Kidney (tissue), 14 donors: ENCODE measurements around the gene HRNR. TPM values are rescaled to one million over a fixed set of nuclear protein-coding genes. Genes with fewer than 3 reads are reported as not detected.

Source experiments
- DNase-seq, 5 donors: peaks; one replicate each; pipeline ENCODE4 v3.0.0-alpha.2; 2013 to 2020
- FAIRE-seq: peaks from 2 replicates; lab custom pipeline; 2012; peaks lifted over from hg19 to GRCh38; lab: Jason Lieb, UNC
- H3K27ac ChIP-seq, 2 donors: one replicate each; pipeline ENCODE4 v1.7.0; 2013; ENCODE audit warnings: low read depth in 2 of 2, low read length in 2 of 2, inconsistent platforms in 1 of 2
- H3K27me3 ChIP-seq: one replicate; pipeline ENCODE4 v1.7.1; 2013; ENCODE audit warnings: low read length, inconsistent platforms; ENCODE audit not compliant: control insufficient read depth, insufficient read depth
- H3K36me3 ChIP-seq, 3 donors: one replicate each; pipeline versions ENCODE4 v1.7.0 to v1.7.1; 2013; ENCODE audit warnings: low read length in 3 of 3, control low read depth in 1 of 3, inconsistent platforms in 1 of 3; ENCODE audit not compliant: insufficient read depth in 3 of 3, control insufficient read depth in 2 of 3
- H3K4me1 ChIP-seq, 3 donors: one replicate each; pipeline versions ENCODE4 v1.7.0 to v1.7.1; 2013; ENCODE audit warnings: low read length in 3 of 3, inconsistent platforms in 1 of 3, low read depth in 1 of 3; ENCODE audit not compliant: control insufficient read depth in 2 of 3, insufficient read depth in 2 of 3
- H3K4me3 ChIP-seq, 3 donors: one replicate each; pipeline versions ENCODE4 v1.7.0 to v1.8.1; 2013; ENCODE audit warnings: low read length in 3 of 3, control low read depth in 1 of 3, inconsistent platforms in 1 of 3
- H3K9ac ChIP-seq, 3 donors: one replicate each; pipeline versions ENCODE4 v1.7.0 to v1.7.1; 2013; ENCODE audit warnings: low read length in 3 of 3, control low read depth in 1 of 3, inconsistent platforms in 1 of 3
- H3K9me3 ChIP-seq, 3 donors: one replicate each; pipeline versions ENCODE4 v1.7.0 to v1.7.1; 2013; ENCODE audit warnings: low read length in 3 of 3, control low read depth in 1 of 3, inconsistent platforms in 1 of 3; ENCODE audit not compliant: control insufficient read depth in 2 of 3, insufficient read depth in 1 of 3
- intact Hi-C: fragments of 100-400 bp; cut with DNase I; formaldehyde crosslinking; loops from one replicate; pipeline ENCODE4 v1.11.1; 2022
- polyA plus RNA-seq: library from polyadenylated mRNA; stranded (reverse); fragments of 350-450 nt; fragmentation: Illumina TruSeq; extraction: RNeasy Lipid Tissue Mini Kit (QIAGEN cat#74804); gene quantifications from one replicate; pipeline ENCODE4 v1.2.3, GENCODE V29; 2014; ENCODE audit warnings: low read depth, low replicate concordance; ENCODE audit not compliant: insufficient read depth
- total RNA-seq: library from RNA; stranded (reverse); fragmentation: NEBNext Ultra II Directional; extraction: Animal tissue kit (Norgen Biotek cat#: 25700); gene quantifications from one replicate; pipeline ENCODE4 v1.2.1, GENCODE V29; 2021
- TF ChIP-seq, protein P1 (sequence below): IDR thresholded peaks from 3 replicates; pipeline ENCODE4 v1.5.1; 2012; ENCODE audit warnings: mild to moderate bottlenecking, moderate library complexity, borderline replicate concordance; ENCODE audit not compliant: insufficient read depth; ENCODE audit errors: extremely low read depth
- donor health status: control.
- donor health status: control.
- donor health status: control.
- donor health status: control.
- donor health status: control.
- donor health status: DM: yes; HTN: yes; CAD: no.
- donor health status: Normal renal cell carcinoma (clear cell type).

Gene HRNR
- total and polyA plus RNA-seq, 2 donors from 2014 or later: not detected

DNA sequence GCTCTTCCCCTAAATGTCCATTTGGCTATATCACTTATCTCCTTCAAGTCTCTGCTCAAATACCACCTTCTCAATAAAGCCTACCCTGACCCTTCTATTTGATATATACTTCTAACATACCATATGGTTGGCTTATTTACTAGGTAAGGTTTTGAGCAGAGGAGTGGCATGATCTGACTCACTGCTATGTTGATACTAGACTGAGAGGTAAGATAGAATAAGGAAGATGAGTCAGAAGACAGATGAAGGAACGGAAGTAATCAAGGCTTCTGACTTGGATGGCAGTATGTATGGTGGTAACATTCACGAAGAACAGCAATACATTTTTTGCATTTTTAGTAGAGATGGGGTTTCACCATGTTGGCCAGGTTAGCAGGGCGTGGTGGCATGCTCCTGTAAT lies 4.8 kb upstream of the HRNR start:
- H3K4me3 ChIP-seq: no peak overlapping the region
- H3K36me3 ChIP-seq: no peaks in the 10 kb centered on the region
- H3K9me3 ChIP-seq: no peaks in the 10 kb centered on the region
- H3K4me1 ChIP-seq: no peaks in the 10 kb centered on the region
- no peak for FAIRE-seq
- H3K27ac ChIP-seq: no peak overlapping the region
- no peaks in the 10 kb centered on the region for H3K27me3 ChIP-seq
- no peak for DNase-seq
- TF ChIP-seq, protein P1, sequence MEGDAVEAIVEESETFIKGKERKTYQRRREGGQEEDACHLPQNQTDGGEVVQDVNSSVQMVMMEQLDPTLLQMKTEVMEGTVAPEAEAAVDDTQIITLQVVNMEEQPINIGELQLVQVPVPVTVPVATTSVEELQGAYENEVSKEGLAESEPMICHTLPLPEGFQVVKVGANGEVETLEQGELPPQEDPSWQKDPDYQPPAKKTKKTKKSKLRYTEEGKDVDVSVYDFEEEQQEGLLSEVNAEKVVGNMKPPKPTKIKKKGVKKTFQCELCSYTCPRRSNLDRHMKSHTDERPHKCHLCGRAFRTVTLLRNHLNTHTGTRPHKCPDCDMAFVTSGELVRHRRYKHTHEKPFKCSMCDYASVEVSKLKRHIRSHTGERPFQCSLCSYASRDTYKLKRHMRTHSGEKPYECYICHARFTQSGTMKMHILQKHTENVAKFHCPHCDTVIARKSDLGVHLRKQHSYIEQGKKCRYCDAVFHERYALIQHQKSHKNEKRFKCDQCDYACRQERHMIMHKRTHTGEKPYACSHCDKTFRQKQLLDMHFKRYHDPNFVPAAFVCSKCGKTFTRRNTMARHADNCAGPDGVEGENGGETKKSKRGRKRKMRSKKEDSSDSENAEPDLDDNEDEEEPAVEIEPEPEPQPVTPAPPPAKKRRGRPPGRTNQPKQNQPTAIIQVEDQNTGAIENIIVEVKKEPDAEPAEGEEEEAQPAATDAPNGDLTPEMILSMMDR: no peak
- intact Hi-C loops: no loop called here
- H3K9ac ChIP-seq: no peak overlapping the region

DNA sequence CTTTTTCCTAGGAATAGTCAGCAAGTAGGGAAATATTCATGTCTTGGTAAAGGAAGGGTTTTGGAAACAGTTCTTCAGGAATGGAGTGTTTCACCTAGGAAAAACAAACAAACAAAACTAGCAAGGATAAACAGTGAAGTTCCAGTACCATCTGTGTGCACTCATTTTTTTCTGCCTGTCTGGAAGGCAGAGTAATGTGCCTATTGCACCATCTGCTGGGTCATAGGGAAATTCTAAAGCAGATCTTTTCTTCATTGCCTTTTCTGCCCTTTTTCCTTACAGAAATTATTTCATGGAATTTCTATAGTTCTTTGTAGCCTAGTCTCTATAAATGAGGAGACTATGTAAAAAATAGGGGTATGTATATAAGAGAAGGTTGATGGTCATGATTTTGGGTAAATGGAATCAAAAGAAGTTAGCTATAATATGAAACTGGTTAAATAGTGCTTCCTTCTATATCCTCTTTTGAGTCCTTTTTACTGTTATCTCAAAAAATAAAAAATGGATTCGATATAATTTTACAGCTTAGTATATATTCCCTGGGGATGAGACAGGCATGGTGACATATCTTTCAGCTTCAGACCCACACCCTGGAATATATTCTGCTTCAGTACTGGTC lies 3.4 kb upstream of the HRNR start:
- DNase-seq (peak in 1 of 5 donors; percentile 6), FAIRE-seq (no peak)
- Histone ChIP-seq H3K4me1 (no peaks in the 10 kb centered on the region), H3K36me3 (no peaks in the 10 kb centered on the region), H3K27me3 (no peaks in the 10 kb centered on the region), H3K9me3 (no peaks in the 10 kb centered on the region), H3K4me3 (no peak overlapping the region), H3K9ac (no peak overlapping the region), H3K27ac (no peak overlapping the region)
- intact Hi-C loops: no loop called here
- TF ChIP-seq, protein P1: peak; percentile 11

DNA sequence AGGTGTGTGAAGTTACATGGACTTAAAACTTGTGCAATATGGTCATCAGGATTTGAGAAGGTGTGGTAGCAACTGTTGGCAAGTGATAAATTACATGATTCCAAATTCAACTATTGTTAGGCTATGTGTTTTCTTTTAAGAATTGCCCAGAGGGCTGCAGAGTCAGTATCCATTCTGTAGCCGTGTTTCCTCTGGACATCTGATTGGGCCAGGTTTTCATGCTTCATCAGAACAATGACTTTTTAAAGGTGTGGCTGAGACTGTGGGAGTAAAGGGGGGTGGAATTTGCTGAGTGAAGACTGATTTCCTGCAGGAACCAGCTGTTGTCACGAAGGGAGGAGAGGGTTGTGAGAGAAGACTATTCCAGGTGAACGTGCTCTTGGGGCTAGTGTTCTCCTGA lies 1.7 kb upstream of the HRNR start:
- Histone ChIP-seq H3K9ac (no peak overlapping the region), H3K4me3 (no peak overlapping the region), H3K27ac (no peak overlapping the region), H3K4me1 (no peaks in the 10 kb centered on the region), H3K27me3 (no peaks in the 10 kb centered on the region), H3K36me3 (no peaks in the 10 kb centered on the region), H3K9me3 (peaks cover 0 to 3% (median 0%) of the 10 kb centered on the region in 3 donors)
- DNase-seq (peak in 1 of 5 donors; percentile 1), FAIRE-seq (no peak)
- TF ChIP-seq, protein P1: no peak
- intact Hi-C loops: no loop called here
